SU-DHL-6 (cell line): ENCODE results near the gene PTPRN2.

Experiments
- H2AFZ ChIP-seq: fragments of 200-600 bp; sonication (generic); 2 replicates; pipeline ENCODE4 v1.6.1; 2014; ENCODE audit warnings: low read depth, mild to moderate bottlenecking, moderate library complexity, mixed read lengths, antibody characterized with exemption, low read length; ENCODE audit not compliant: severe bottlenecking
- H3F3A ChIP-seq: fragments of 200-600 bp; shearing (Covaris generic); 2 replicates; pipeline ENCODE4 v1.6.0; 2016; ENCODE audit warnings: antibody characterized with exemption, mild to moderate bottlenecking; ENCODE audit not compliant: insufficient read depth
- H3K27ac ChIP-seq: fragments of 200-600 bp; sonication (generic); 2 replicates; pipeline ENCODE4 v1.5.1; 2016; ENCODE audit warnings: low read depth, mild to moderate bottlenecking, low read length, moderate library complexity, mixed read lengths
- H3K27me3 ChIP-seq: fragments of 200-600 bp; sonication (generic), shearing (Covaris generic); 2 replicates; pipeline ENCODE4 v1.6.0; 2014; ENCODE audit warnings: mild to moderate bottlenecking, low read length
- H3K36me3 ChIP-seq: fragments of 200-600 bp; sonication (generic); 2 replicates; pipeline ENCODE4 v1.6.1; 2014; ENCODE audit warnings: mild to moderate bottlenecking, low read length, mixed read lengths
- H3K4me2 ChIP-seq: fragments of 300-600, 200-600 bp; shearing (Covaris generic), sonication (generic); 2 replicates; pipeline ENCODE4 v1.6.0; 2014; ENCODE audit warnings: low read length, low read depth, mild to moderate bottlenecking; ENCODE audit not compliant: poor library complexity, severe bottlenecking
- H3K4me3 ChIP-seq: fragments of 200-600 bp; sonication (generic); 2 replicates; pipeline ENCODE4 v1.5.1; 2014; ENCODE audit warnings: antibody characterized with exemption, low read length, mild to moderate bottlenecking, mixed read lengths; ENCODE audit not compliant: insufficient read depth, poor library complexity, severe bottlenecking
- H3K79me2 ChIP-seq: fragments of 200-600 bp; sonication (generic); 2 replicates; pipeline ENCODE4 v1.6.1; 2014; ENCODE audit warnings: mild to moderate bottlenecking, low read length, moderate library complexity; ENCODE audit not compliant: insufficient read depth
- H3K9ac ChIP-seq: fragments of 200-600 bp; sonication (generic); 2 replicates; pipeline ENCODE4 v1.7.0; 2014; ENCODE audit warnings: mild to moderate bottlenecking, low read length
- H3K9me2 ChIP-seq: fragments of 200-600 bp; sonication (generic); replicated peaks from 2 replicates; pipeline ENCODE4 v1.6.1; 2014; ENCODE audit warnings: low read length; ENCODE audit not compliant: insufficient read depth
- H3K9me3 ChIP-seq: fragments of 200-600 bp; sonication (generic); 2 replicates; pipeline ENCODE4 v1.6.1; 2014; ENCODE audit warnings: low read length, mixed read lengths; ENCODE audit not compliant: insufficient read depth
- H4K20me1 ChIP-seq: fragments of 200-600 bp; sonication (generic); 2 replicates; pipeline ENCODE4 v1.6.1; 2014; ENCODE audit warnings: low read depth, mild to moderate bottlenecking, antibody characterized with exemption, low read length, moderate library complexity, mixed read lengths
- EZH2phosphoT487 ChIP-seq: fragments of 200-600 bp; sonication (generic), shearing (Covaris generic); conservative IDR thresholded peaks from 2 replicates; pipeline ENCODE4 v1.6.1; 2018; ENCODE audit warnings: mild to moderate bottlenecking, antibody characterized with exemption, low read length, moderate library complexity, mixed read lengths
- TF ChIP-seq, protein P1 (sequence below): fragments of 200-600 bp; sonication (generic); IDR thresholded peaks from one replicate; pipeline ENCODE4 v1.5.1; 2017; ENCODE audit warnings: antibody characterized with exemption, mild to moderate bottlenecking, low read length, moderate library complexity; ENCODE audit not compliant: insufficient read depth, poor library complexity, severe bottlenecking

Gene PTPRN2

DNA sequence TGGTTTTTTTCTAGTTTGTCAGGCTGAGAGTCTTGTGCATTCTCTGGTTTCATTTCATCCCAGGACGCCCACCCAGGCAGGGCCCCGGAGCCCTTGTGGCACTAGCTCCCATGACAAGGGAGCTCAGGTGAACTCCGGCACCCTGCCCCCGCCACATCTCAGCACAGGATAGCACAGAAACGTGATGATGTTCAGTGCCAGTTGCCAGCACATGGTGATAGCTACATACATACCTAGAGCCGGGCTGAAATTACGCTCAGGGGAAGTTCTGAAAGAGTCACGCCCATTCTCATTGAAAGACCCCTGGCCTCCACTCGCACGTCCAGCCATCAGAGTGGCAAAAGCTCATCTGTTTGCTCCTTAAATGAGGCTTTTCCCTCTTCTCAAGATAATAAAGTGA, 273.7 kb downstream of the PTPRN2 start:
- Histone ChIP-seq H3K36me3 (no peaks in the 10 kb centered on the region), H3K27ac (no peak overlapping the region), H3K9ac (no peak overlapping the region), H3K79me2 (no peaks in the 10 kb centered on the region), H3K9me3 (no peaks in the 10 kb centered on the region), H3K4me3 (no peak overlapping the region), H3K27me3 (no peaks in the 10 kb centered on the region), H2AFZ (no peak overlapping the region), H4K20me1 (no peaks in the 10 kb centered on the region), H3K4me2 (no peak overlapping the region), H3F3A (no peaks in the 10 kb centered on the region), H3K9me2 (no peaks in the 10 kb centered on the region)
- TF ChIP-seq, protein P1, sequence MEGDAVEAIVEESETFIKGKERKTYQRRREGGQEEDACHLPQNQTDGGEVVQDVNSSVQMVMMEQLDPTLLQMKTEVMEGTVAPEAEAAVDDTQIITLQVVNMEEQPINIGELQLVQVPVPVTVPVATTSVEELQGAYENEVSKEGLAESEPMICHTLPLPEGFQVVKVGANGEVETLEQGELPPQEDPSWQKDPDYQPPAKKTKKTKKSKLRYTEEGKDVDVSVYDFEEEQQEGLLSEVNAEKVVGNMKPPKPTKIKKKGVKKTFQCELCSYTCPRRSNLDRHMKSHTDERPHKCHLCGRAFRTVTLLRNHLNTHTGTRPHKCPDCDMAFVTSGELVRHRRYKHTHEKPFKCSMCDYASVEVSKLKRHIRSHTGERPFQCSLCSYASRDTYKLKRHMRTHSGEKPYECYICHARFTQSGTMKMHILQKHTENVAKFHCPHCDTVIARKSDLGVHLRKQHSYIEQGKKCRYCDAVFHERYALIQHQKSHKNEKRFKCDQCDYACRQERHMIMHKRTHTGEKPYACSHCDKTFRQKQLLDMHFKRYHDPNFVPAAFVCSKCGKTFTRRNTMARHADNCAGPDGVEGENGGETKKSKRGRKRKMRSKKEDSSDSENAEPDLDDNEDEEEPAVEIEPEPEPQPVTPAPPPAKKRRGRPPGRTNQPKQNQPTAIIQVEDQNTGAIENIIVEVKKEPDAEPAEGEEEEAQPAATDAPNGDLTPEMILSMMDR, result no peak
- no peak for TF ChIP-seq EZH2phosphoT487

DNA sequence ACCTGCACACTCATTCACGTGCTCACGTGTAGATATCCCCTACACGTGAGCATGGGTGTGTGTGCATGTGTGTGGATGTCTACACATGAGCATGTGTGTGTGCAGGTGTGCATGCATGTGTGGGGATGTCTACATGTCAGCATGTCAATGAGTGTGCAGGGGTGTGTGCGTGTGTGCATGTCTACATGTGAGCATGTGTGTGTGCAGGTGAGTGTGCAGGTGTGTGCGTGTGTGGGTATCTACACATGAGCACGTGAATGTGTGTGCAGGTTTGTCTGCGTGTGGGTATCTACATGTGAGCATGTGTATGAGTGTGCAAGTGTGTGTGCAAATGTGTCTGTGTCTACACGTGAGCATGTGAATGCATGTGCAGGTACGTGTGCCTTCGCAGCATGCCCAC, 274.8 kb downstream of the PTPRN2 start:
- no peak overlapping the region for H3K4me3 ChIP-seq
- H3K9me3 ChIP-seq, result no peaks in the 10 kb centered on the region
- H3K9me2 ChIP-seq, result no peaks in the 10 kb centered on the region
- H3K27me3 ChIP-seq, result no peaks in the 10 kb centered on the region
- H3K27ac ChIP-seq, result no peak overlapping the region
- no peaks in the 10 kb centered on the region for H4K20me1 ChIP-seq
- no peaks in the 10 kb centered on the region for H3K79me2 ChIP-seq
- no peak overlapping the region for H3K9ac ChIP-seq
- H3K4me2 ChIP-seq, result no peak overlapping the region
- H3F3A ChIP-seq, result no peaks in the 10 kb centered on the region
- H3K36me3 ChIP-seq, result no peaks in the 10 kb centered on the region
- H2AFZ ChIP-seq, result no peak overlapping the region
- TF ChIP-seq EZH2phosphoT487, result no peak
- TF ChIP-seq, protein P1, result no peak

DNA sequence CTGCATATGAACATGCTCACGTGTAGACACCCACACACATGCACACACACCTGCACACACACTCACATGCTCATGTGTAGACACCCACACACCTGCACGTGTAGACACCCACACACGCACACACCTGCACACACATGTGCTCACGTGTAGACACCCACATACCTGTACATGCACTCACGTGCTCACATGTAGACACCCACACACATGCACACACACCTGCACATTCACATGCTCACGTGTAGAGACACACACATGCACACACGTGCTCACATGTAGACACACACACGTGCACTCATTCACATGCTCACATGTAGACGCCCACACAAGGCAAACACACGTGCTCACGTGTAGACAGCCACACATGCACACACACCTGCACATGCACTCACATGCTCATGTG, 275.8 kb downstream of the PTPRN2 start:
- Histone ChIP-seq H3K9me2 (no peaks in the 10 kb centered on the region), H4K20me1 (no peaks in the 10 kb centered on the region), H3K36me3 (no peaks in the 10 kb centered on the region), H3K9ac (no peak overlapping the region), H3K4me2 (no peak overlapping the region), H2AFZ (no peak overlapping the region), H3K27ac (no peak overlapping the region), H3K9me3 (no peaks in the 10 kb centered on the region), H3K27me3 (no peaks in the 10 kb centered on the region), H3F3A (no peaks in the 10 kb centered on the region), H3K79me2 (no peaks in the 10 kb centered on the region), H3K4me3 (no peak overlapping the region)
- TF ChIP-seq EZH2phosphoT487, result no peak
- TF ChIP-seq, protein P1, result no peak
